CD14-positive monocyte (primary cell): ENCODE measurements around the gene ULK4. TPM values are rescaled to one million over a fixed set of nuclear protein-coding genes. Genes with fewer than 3 reads are reported as not detected.

ENCODE experiments used
- DNase-seq, 3 donors: peaks; one replicate each; pipeline ENCODE4 v3.0.0-alpha.2; 2011 to 2022
- H2AFZ ChIP-seq: 2 replicates; pipeline ENCODE4 v1.6.0; 2012; ENCODE audit warnings: mild to moderate bottlenecking, low read depth, low read length, inconsistent platforms; ENCODE audit not compliant: insufficient read depth, poor library complexity, severe bottlenecking
- H3K27ac ChIP-seq, 2 donors: 1 replicate in 1 of 2; 2 replicates in 1 of 2; pipeline ENCODE4 v1.5.1; 2012 to 2013; ENCODE audit warnings: low read length in 2 of 2, control low read depth in 1 of 2, inconsistent platforms in 1 of 2, low read depth in 1 of 2, mild to moderate bottlenecking in 1 of 2
- H3K27me3 ChIP-seq, 2 donors: one replicate each; pipeline versions ENCODE4 v1.6.0 to v1.6.1; 2011 to 2013; ENCODE audit warnings: low read length in 2 of 2; ENCODE audit not compliant: control insufficient read depth in 2 of 2, insufficient read depth in 2 of 2
- H3K36me3 ChIP-seq, 2 donors: replicated peaks in 1 of 2; 1 replicate in 1 of 2; 2 replicates in 1 of 2; pipeline versions ENCODE4 v1.5.1 to v1.6.1; 2012 to 2013; ENCODE audit warnings: low read length in 2 of 2, control low read depth in 1 of 2, inconsistent platforms in 1 of 2, mild to moderate bottlenecking in 1 of 2; ENCODE audit not compliant: insufficient read depth in 2 of 2, control insufficient read depth in 1 of 2
- H3K4me1 ChIP-seq, 2 donors: 1 replicate in 1 of 2; 2 replicates in 1 of 2; pipeline versions ENCODE4 v1.5.1 to v1.6.1; 2012 to 2013; ENCODE audit warnings: low read length in 2 of 2, control low read depth in 1 of 2, inconsistent platforms in 1 of 2, mild to moderate bottlenecking in 1 of 2, moderate library complexity in 1 of 2; ENCODE audit not compliant: insufficient read depth in 2 of 2, control insufficient read depth in 1 of 2
- H3K4me2 ChIP-seq: replicated peaks from 2 replicates; pipeline ENCODE3; 2012; ENCODE audit warnings: low read length, moderate library complexity, mild to moderate bottlenecking; ENCODE audit not compliant: poor library complexity, severe bottlenecking; ENCODE audit errors: extremely low read depth
- H3K4me3 ChIP-seq, 3 experiments: fragments of 200-600 bp in 1 of 3; sonication (generic) in 1 of 3; replicated peaks in 1 of 3; 1 replicate in 2 of 3; 2 replicates in 1 of 3; pipeline ENCODE4 v1.5.1; 2011 to 2013; ENCODE audit warnings: low read length in 3 of 3, mild to moderate bottlenecking in 3 of 3, control low read depth in 2 of 3, low read depth in 2 of 3, inconsistent platforms in 1 of 3, moderate library complexity in 1 of 3
- H3K79me2 ChIP-seq: 2 replicates; pipeline ENCODE4 v1.6.0; 2012; ENCODE audit warnings: mild to moderate bottlenecking, control low read depth, inconsistent platforms, low read length, moderate library complexity; ENCODE audit not compliant: insufficient read depth
- H3K9ac ChIP-seq: 2 replicates; pipeline ENCODE4 v1.6.0; 2017; ENCODE audit warnings: low read length, mild to moderate bottlenecking; ENCODE audit not compliant: insufficient read depth, poor library complexity, severe bottlenecking
- H3K9me3 ChIP-seq, 2 donors: replicated peaks in 1 of 2; 1 replicate in 1 of 2; 2 replicates in 1 of 2; pipeline versions ENCODE4 v1.5.1 to v1.6.1; 2012 to 2013; ENCODE audit warnings: low read length in 2 of 2, control low read depth in 1 of 2; ENCODE audit not compliant: control insufficient read depth in 1 of 2, insufficient read depth in 1 of 2
- H4K20me1 ChIP-seq: 2 replicates; pipeline ENCODE4 v1.6.0; 2012; ENCODE audit warnings: mild to moderate bottlenecking, low read length, control low read depth, moderate library complexity; ENCODE audit not compliant: insufficient read depth
- H3K27ac Mint-ChIP-seq, 7 donors: one replicate each; pipeline ENCODE4 v1.8.0; 2020; ENCODE audit warnings: mild to moderate bottlenecking in 7 of 7, mixed read lengths in 7 of 7, moderate library complexity in 6 of 7, inconsistent platforms in 2 of 7
- H3K27me3 Mint-ChIP-seq, 3 donors: one replicate each; pipeline ENCODE4 v1.8.0; 2021 to 2022; ENCODE audit warnings: low read depth in 3 of 3, mild to moderate bottlenecking in 3 of 3, mixed read lengths in 3 of 3, moderate library complexity in 3 of 3, inconsistent platforms in 1 of 3
- H3K36me3 Mint-ChIP-seq, 2 donors: one replicate each; pipeline ENCODE4 v1.8.0; 2020; ENCODE audit warnings: mixed read lengths in 2 of 2, inconsistent platforms in 1 of 2, mild to moderate bottlenecking in 1 of 2
- H3K4me1 Mint-ChIP-seq: one replicate; pipeline ENCODE4 v1.8.0; 2020; ENCODE audit warnings: mild to moderate bottlenecking, mixed read lengths
- H3K4me3 Mint-ChIP-seq, 2 donors: one replicate each; pipeline ENCODE4 v1.8.0; 2020; ENCODE audit warnings: mild to moderate bottlenecking in 2 of 2, mixed read lengths in 2 of 2, moderate library complexity in 1 of 2
- H3K9me3 Mint-ChIP-seq, 7 donors: one replicate each; pipeline ENCODE4 v1.8.0; 2020 to 2022; ENCODE audit warnings: mixed read lengths in 7 of 7, mild to moderate bottlenecking in 6 of 7, moderate library complexity in 6 of 7, inconsistent platforms in 2 of 7
- WGBS: methylation state at CpG from one replicate; pipeline ENCODE4 v1.1.5; 2013; ENCODE audit warnings: missing lambda C conversion rate; ENCODE audit not compliant: insufficient coverage; 5-methylcytosine and 5-hydroxymethylcytosine counted together
- intact Hi-C, 2 donors: fragments of 100-400 bp; cut with micrococcal nuclease; formaldehyde crosslinking; loops; one replicate each; pipeline versions ENCODE4 v1.15.0 to v1.15.1; 2023
- polyA plus RNA-seq, 3 donors: library from polyadenylated mRNA; depleted of rRNA in 1 of 3; unstranded in 2 of 3; stranded (reverse) in 1 of 3; fragments of 300-500 nt in 2 of 3; fragments of >200 nt in 1 of 3; fragmentation: Illumina TruSeq in 2 of 3; gene quantifications; 1 replicate in 2 of 3; 2 replicates in 1 of 3; pipeline ENCODE4 v1.2.3, GENCODE V29; 2012 to 2021
- TF ChIP-seq, protein P1 (sequence below): fragments of 200-600 bp; IDR thresholded peaks from one replicate; pipeline ENCODE4 v1.8.0; 2022; ENCODE audit warnings: antibody characterized with exemption, mild to moderate bottlenecking

ULK4 gene
- polyA plus RNA-seq, 3 donors, result 6.7 to 14.0 (median 11.8) TPM

DNA sequence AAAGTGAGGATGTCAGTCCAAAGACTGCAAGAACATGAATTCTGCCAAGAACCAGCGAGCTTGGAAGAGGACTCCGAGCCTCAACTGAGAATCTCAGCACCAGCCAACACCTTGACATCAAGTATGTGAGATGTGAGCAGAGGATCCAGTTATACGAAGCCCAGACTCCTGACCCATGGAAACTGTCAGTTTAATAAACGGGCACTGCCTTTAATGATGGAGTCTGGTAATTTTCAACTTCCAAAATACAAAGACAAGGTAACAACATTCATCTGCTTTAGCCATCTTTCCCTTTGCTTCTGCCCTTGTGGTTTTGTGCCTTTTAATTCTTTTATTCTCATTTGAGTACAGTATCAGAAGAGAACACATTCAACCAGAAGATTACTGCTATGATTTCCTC lies 211.9 kb downstream of the ULK4 start:
- TF ChIP-seq, protein P1, sequence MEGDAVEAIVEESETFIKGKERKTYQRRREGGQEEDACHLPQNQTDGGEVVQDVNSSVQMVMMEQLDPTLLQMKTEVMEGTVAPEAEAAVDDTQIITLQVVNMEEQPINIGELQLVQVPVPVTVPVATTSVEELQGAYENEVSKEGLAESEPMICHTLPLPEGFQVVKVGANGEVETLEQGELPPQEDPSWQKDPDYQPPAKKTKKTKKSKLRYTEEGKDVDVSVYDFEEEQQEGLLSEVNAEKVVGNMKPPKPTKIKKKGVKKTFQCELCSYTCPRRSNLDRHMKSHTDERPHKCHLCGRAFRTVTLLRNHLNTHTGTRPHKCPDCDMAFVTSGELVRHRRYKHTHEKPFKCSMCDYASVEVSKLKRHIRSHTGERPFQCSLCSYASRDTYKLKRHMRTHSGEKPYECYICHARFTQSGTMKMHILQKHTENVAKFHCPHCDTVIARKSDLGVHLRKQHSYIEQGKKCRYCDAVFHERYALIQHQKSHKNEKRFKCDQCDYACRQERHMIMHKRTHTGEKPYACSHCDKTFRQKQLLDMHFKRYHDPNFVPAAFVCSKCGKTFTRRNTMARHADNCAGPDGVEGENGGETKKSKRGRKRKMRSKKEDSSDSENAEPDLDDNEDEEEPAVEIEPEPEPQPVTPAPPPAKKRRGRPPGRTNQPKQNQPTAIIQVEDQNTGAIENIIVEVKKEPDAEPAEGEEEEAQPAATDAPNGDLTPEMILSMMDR, result no peak
- 100% methylated on average over 1 of the region's 4 CpGs for WGBS
- Histone ChIP-seq H3K4me1 (no peaks in the 10 kb centered on the region), H3K9ac (no peak overlapping the region), H3K27ac (no peak overlapping the region), H3K36me3 (no peaks in the 10 kb centered on the region), H4K20me1 (no peaks in the 10 kb centered on the region), H3K9me3 (no peaks in the 10 kb centered on the region), H3K27me3 (no peaks in the 10 kb centered on the region), H3K79me2 (no peaks in the 10 kb centered on the region), H3K4me3 (no peak overlapping the region), H3K4me2 (no peak overlapping the region), H2AFZ (no peak overlapping the region)
- Mint-ChIP-seq H3K9me3 (peaks cover 0 to 3% (median 0%) of the 10 kb centered on the region in 7 donors), H3K27me3 (no peaks in the 10 kb centered on the region), H3K4me3 (no peak overlapping the region), H3K36me3 (peaks cover 5 to 22% of the 10 kb centered on the region in 2 donors), H3K27ac (no peak overlapping the region), H3K4me1 (no peaks in the 10 kb centered on the region)
- no peak for DNase-seq
- intact Hi-C loops, result no loop called here

DNA sequence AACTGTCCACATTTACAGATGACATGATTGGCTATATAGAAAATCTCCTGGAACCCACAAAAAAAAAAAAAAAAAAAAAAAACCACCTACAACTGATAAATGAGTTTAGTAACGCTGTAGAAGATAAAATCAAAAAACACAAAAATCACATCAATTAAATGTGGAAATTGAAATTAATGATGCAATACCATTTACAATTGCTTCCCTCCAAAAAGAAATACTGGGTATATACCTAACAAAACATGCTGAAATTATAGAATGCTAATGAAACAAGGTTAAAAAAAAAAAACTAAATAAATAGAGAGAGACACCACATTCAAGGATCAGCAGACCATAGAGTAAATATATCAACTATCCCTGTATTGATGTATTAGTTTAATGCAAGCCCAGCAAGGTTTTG lies 215.7 kb downstream of the ULK4 start:
- Mint-ChIP-seq H3K36me3 (peaks cover 2 to 8% of the 10 kb centered on the region in 2 donors), H3K9me3 (peaks cover 0 to 5% (median 1%) of the 10 kb centered on the region in 7 donors), H3K4me1 (no peaks in the 10 kb centered on the region), H3K4me3 (no peak overlapping the region), H3K27ac (no peak overlapping the region), H3K27me3 (no peaks in the 10 kb centered on the region)
- H3K27ac ChIP-seq, result no peak overlapping the region
- H3K79me2 ChIP-seq, result no peaks in the 10 kb centered on the region
- H3K9ac ChIP-seq, result no peak overlapping the region
- DNase-seq, result no peak
- no peak overlapping the region for H3K4me3 ChIP-seq
- TF ChIP-seq, protein P1, result no peak
- no peaks in the 10 kb centered on the region for H3K27me3 ChIP-seq
- no peaks in the 10 kb centered on the region for H4K20me1 ChIP-seq
- no peaks in the 10 kb centered on the region for H3K9me3 ChIP-seq
- no CpG with 5 or more reads among the region's 1 CpG for WGBS
- H3K4me1 ChIP-seq, result no peaks in the 10 kb centered on the region
- H2AFZ ChIP-seq, result no peak overlapping the region
- no peak overlapping the region for H3K4me2 ChIP-seq
- no peaks in the 10 kb centered on the region for H3K36me3 ChIP-seq
- intact Hi-C loops, result no loop called here
